WI38 (cell line): ENCODE measurements around the gene RNASET2.

Experiments used
- H3K4me3 ChIP-seq: 2 replicates; pipeline ENCODE4 v1.5.1; 2011; ENCODE audit warnings: low read depth, mild to moderate bottlenecking, control low read depth, low read length
- CTCF ChIP-seq: IDR thresholded peaks from 2 replicates; pipeline ENCODE4 v1.5.1; 2012; ENCODE audit warnings: low read depth, mild to moderate bottlenecking, control low read depth, low read length

RNASET2 gene

GRCh38 chr6:166969390-166970002 is 13.1 kb upstream of the RNASET2 start:
- no peak for TF ChIP-seq CTCF

GRCh38 chr6:166966268-166966667 is 9.9 kb upstream of the RNASET2 start:
- TF ChIP-seq CTCF, result no peak
- H3K4me3 ChIP-seq, result no peak overlapping the region

More at GRCh38 chr6:166969390-166970002, 13.1 kb upstream of the RNASET2 start:
- no peak overlapping the region for H3K4me3 ChIP-seq

GRCh38 chr6:166960609-166960978 is 4.2 kb upstream of the RNASET2 start:
- TF ChIP-seq CTCF, result no peak
- no peak overlapping the region for H3K4me3 ChIP-seq

- no peak for TF ChIP-seq CTCF
Observed at GRCh38 chr6:166959911-166960608, 3.7 kb upstream of the RNASET2 start.

GRCh38 chr6:166958926-166959861 is 2.8 kb upstream of the RNASET2 start:
- no peak for TF ChIP-seq CTCF
- H3K4me3 ChIP-seq, result no peak overlapping the region

More at GRCh38 chr6:166959911-166960608, 3.7 kb upstream of the RNASET2 start:
- H3K4me3 ChIP-seq, result no peak overlapping the region

- TF ChIP-seq CTCF, result no peak
- no peak overlapping the region for H3K4me3 ChIP-seq
Observed at GRCh38 chr6:166957805-166958076, 1.4 kb upstream of the RNASET2 start.
